ENCODE data around the gene KRT28. TPM values are rescaled to one million over a fixed set of nuclear protein-coding genes. Genes with fewer than 3 reads are reported as not detected.

The KRT28 gene, protein sequence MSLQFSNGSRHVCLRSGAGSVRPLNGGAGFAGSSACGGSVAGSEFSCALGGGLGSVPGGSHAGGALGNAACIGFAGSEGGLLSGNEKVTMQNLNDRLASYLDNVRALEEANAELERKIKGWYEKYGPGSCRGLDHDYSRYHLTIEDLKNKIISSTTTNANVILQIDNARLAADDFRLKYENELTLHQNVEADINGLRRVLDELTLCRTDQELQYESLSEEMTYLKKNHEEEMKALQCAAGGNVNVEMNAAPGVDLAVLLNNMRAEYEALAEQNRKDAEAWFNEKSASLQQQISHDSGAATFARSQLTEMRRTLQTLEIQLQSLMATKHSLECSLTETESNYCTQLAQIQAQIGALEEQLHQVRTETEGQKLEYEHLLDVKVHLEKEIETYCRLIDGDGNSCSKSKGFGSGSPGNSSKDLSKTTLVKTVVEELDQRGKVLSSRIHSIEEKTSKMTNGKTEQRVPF
- not detected for total RNA-seq
- not detected for polyA plus RNA-seq (2013, experiment 1 of 2)
- not detected for polyA plus RNA-seq (2013, experiment 2 of 2)
- long read RNA-seq, experiment 1: 0 reads
- long read RNA-seq, experiment 2: 0 reads
- long read RNA-seq, experiment 3: 0 reads
- long read RNA-seq, experiment 4: 0 reads

DNA sequence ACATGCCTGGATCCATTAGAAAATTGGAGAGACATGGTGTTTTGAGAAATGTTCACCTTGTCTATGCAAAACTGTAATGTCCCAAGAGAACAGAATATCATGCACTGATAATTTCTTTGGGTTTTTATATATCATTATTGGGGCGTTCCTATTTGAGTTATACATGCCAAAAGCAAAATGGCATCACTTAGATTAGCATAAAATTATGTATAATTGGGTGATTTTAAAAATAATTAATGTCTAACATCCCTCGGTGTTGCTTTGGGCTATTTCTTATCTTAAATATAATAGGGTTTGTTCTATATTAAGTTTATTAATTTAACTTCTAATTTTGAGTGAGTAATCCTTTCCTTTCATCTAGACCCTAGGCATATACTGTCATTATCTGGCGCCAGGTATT is at the start of gene KRT28:
KRT28 (minus strand) TSS at position 101 of the 400 bp plus-strand sequence; CDS start at position 35, 66 bp downstream.
- DNase-seq: no peak
- Histone ChIP-seq H3K4me1 (ENCODE audit: control insufficient read depth, insufficient read depth, low read length) (no peaks in the 10 kb centered on the region), H3K27me3 (ENCODE audit: control insufficient read depth, insufficient read depth, low read length, poor library complexity, severe bottlenecking) (peaks cover 35% of the 10 kb centered on the region), H3K27ac (ENCODE audit: low read depth, low read length) (no peak within 1 kb of the TSS), H3K9me3 (ENCODE audit: control insufficient read depth, low read length) (peaks cover 2% of the 10 kb centered on the region), H3K9ac (ENCODE audit: extremely low read depth, low read length, poor library complexity, severe bottlenecking) (no peak within 1 kb of the TSS), H3K36me3 (ENCODE audit: control insufficient read depth, insufficient read depth, low read length) (no peaks in the 10 kb centered on the region), H3K4me3 (ENCODE audit: low read length) (no peak within 1 kb of the TSS)
- Mint-ChIP-seq H3K36me3 (ENCODE audit: low read depth) (no peaks in the 10 kb centered on the region), H3K9me3 (no peaks in the 10 kb centered on the region), H3K27ac (no peak within 1 kb of the TSS), H3K4me3 (no peak within 1 kb of the TSS), H3K27me3 (ENCODE audit: insufficient read depth) (peaks cover 23% of the 10 kb centered on the region), H3K4me1 (peaks cover 3% of the 10 kb centered on the region)
- 83% methylated on average over 1 of the region's 3 CpGs; no CpG with 5 or more reads in 1 of the 2 experiments for WGBS, 2 experiments (ENCODE audit: insufficient coverage in 1 of 2, insufficient read length in 1 of 2)
- TF ChIP-seq, protein P1, sequence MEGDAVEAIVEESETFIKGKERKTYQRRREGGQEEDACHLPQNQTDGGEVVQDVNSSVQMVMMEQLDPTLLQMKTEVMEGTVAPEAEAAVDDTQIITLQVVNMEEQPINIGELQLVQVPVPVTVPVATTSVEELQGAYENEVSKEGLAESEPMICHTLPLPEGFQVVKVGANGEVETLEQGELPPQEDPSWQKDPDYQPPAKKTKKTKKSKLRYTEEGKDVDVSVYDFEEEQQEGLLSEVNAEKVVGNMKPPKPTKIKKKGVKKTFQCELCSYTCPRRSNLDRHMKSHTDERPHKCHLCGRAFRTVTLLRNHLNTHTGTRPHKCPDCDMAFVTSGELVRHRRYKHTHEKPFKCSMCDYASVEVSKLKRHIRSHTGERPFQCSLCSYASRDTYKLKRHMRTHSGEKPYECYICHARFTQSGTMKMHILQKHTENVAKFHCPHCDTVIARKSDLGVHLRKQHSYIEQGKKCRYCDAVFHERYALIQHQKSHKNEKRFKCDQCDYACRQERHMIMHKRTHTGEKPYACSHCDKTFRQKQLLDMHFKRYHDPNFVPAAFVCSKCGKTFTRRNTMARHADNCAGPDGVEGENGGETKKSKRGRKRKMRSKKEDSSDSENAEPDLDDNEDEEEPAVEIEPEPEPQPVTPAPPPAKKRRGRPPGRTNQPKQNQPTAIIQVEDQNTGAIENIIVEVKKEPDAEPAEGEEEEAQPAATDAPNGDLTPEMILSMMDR (conservative IDR thresholded peaks at IDR 0.05): no peak

DNA sequence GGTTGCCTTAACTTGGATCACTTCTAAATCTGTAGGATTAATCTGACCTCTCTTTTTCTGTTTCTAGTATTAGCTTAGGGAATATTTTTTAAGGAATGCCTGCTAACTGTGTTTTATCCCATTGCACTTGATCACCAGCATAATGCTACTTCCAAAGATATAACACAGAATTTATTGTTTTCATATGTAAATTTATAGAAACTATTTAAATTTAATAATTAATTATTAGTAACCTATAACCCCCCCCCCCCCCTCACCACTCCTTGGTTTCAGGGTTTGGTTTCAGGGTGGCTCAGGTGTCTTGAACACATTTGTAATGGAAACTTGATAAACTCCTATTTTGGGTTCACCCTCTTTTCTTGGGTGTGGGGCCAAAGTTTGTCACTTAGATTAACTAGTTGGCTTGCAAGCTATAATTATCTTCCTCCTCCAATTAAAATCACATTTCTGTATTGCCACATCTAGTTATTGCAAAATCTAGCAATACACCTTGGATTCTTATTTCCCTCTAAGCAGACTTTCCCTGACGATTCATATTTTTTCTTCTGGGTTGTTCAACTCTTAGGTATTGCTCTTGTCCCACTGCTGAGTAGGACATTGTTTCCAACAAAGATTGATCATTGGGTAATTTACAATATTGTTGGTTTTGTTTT is 49.0 kb upstream of the KRT28 start:
- H3K27ac ChIP-seq (ENCODE audit: low read depth, low read length): no peak overlapping the region
- no peaks in the 10 kb centered on the region for H3K9me3 ChIP-seq (ENCODE audit: control insufficient read depth, low read length)
- Mint-ChIP-seq H3K27me3 (ENCODE audit: insufficient read depth) (peaks cover 61% of the 10 kb centered on the region), H3K27ac (no peak overlapping the region), H3K4me3 (no peak overlapping the region), H3K36me3 (ENCODE audit: low read depth) (no peaks in the 10 kb centered on the region), H3K4me1 (no peaks in the 10 kb centered on the region), H3K9me3 (no peaks in the 10 kb centered on the region)
- DNase-seq: no peak
- H3K4me3 ChIP-seq (ENCODE audit: low read length): no peak overlapping the region
- H3K36me3 ChIP-seq (ENCODE audit: control insufficient read depth, insufficient read depth, low read length): no peaks in the 10 kb centered on the region
- TF ChIP-seq, protein P1 (conservative IDR thresholded peaks at IDR 0.05): no peak
- H3K27me3 ChIP-seq (ENCODE audit: control insufficient read depth, insufficient read depth, low read length, poor library complexity, severe bottlenecking): peaks cover 62% of the 10 kb centered on the region
- 91 to 100% methylated on average over 1 of the region's 1 CpG for WGBS, 2 experiments (ENCODE audit: insufficient coverage in 1 of 2, insufficient read length in 1 of 2)
- no peaks in the 10 kb centered on the region for H3K4me1 ChIP-seq (ENCODE audit: control insufficient read depth, insufficient read depth, low read length)
- H3K9ac ChIP-seq (ENCODE audit: extremely low read depth, low read length, poor library complexity, severe bottlenecking): no peak overlapping the region

DNA sequence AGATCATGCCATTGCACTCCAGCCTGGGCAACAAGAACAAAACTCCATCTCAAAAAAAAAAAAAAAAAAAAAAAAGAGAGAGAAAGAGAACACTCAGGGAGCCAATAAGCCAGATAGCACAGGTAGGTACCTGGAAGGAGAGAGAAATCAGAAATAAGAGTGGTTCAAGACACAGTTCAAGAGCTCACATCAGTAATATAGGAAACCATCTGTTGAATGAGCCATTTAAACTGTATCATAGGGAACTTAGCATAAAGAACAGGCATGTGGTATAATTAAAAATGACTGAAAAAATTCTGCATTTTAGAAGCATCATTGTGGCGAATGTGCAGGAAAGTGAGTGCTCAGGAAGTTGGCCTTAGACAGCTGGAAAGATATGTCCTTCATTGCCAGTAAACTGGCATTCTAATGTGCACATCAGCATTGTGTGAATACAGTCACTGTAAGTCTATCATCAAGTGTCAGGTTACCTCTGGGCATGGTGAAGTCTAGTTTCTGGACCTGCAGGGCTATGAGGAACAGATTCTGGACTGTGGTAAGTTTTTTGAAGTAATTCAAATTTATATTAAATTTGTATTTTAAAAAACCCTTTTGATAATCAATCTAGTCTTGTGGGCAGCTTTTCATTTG is 46.9 kb upstream of the KRT28 start:
- no peaks in the 10 kb centered on the region for H3K36me3 Mint-ChIP-seq (ENCODE audit: low read depth)
- H3K27me3 ChIP-seq (ENCODE audit: control insufficient read depth, insufficient read depth, low read length, poor library complexity, severe bottlenecking): peaks cover 82% of the 10 kb centered on the region
- WGBS, 2 experiments (ENCODE audit: insufficient coverage in 1 of 2, insufficient read length in 1 of 2): 90 to 92% methylated on average over 1 of the region's 1 CpG

More for the DNA sequence above, 46.9 kb upstream of the KRT28 start:
- Histone ChIP-seq H3K4me1 (ENCODE audit: control insufficient read depth, insufficient read depth, low read length) (no peaks in the 10 kb centered on the region), H3K4me3 (ENCODE audit: low read length) (no peak overlapping the region), H3K36me3 (ENCODE audit: control insufficient read depth, insufficient read depth, low read length) (no peaks in the 10 kb centered on the region), H3K9me3 (ENCODE audit: control insufficient read depth, low read length) (no peaks in the 10 kb centered on the region), H3K27ac (ENCODE audit: low read depth, low read length) (no peak overlapping the region), H3K9ac (ENCODE audit: extremely low read depth, low read length, poor library complexity, severe bottlenecking) (no peak overlapping the region)
- no peak overlapping the region for H3K4me3 Mint-ChIP-seq
- no peak for DNase-seq
- no peaks in the 10 kb centered on the region for H3K9me3 Mint-ChIP-seq
- TF ChIP-seq, protein P1 (conservative IDR thresholded peaks at IDR 0.05): no peak
- H3K4me1 Mint-ChIP-seq: peaks cover 8% of the 10 kb centered on the region
- peaks cover 80% of the 10 kb centered on the region for H3K27me3 Mint-ChIP-seq (ENCODE audit: insufficient read depth)
- no peak overlapping the region for H3K27ac Mint-ChIP-seq

All from endodermal cell (in vitro differentiated cells).